ENCODE results near the gene ACOT7.

ACOT7 gene

DNA sequence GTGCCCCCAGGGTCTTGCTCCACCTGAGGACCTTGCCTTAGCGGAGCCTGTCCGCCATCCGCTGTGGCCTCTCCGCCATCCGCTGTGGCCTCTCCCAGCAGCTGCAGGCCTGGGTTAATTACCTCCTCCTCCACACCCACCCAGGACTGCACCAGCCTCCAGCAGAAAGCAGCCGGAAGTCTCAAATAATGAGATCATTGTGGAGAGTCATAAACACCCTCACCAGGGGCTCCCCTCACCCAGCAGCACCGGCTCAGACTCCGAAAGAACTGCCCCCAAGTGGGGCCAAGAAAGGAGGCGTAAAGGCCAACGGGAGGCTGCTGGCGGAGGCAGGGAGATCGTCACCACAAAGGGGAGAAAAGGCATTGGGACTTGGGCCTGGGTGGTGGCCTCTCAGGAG, 122.0 kb downstream of the ACOT7 start:
- no peaks in the 10 kb centered on the region for H3K27me3 ChIP-seq (ENCODE audit: control insufficient read depth in 1 of 2, insufficient read depth in 2 of 2, low read length in 2 of 2)
- peaks cover 38% of the 10 kb centered on the region in 2 donors for H3K4me1 ChIP-seq (ENCODE audit: control insufficient read depth in 1 of 2, insufficient read depth in 2 of 2, low read length in 2 of 2)
- no peak overlapping the region for H3K4me3 ChIP-seq (ENCODE audit: low read depth in 1 of 2, low read length in 2 of 2)
- H3K9ac ChIP-seq (ENCODE audit: low read depth in 1 of 2, low read length in 2 of 2): peak overlapping the region; percentile 5 to 38
- H3K27ac ChIP-seq (ENCODE audit: low read depth, low read length): peak overlapping the region; percentile 13
- no peaks in the 10 kb centered on the region for H3K9me3 ChIP-seq (ENCODE audit: control insufficient read depth in 1 of 2, low read length in 2 of 2)
- H3K36me3 ChIP-seq (ENCODE audit: control insufficient read depth in 1 of 2, insufficient read depth in 2 of 2, low read length in 2 of 2): peaks cover 2 to 4% of the 10 kb centered on the region in 2 donors

GRCh38 chr1:6271006-6271405, 122.6 kb downstream of the ACOT7 start:
- H3K4me3 ChIP-seq (ENCODE audit: low read depth in 1 of 2, low read length in 2 of 2): no peak overlapping the region
- H3K4me1 ChIP-seq (ENCODE audit: control insufficient read depth in 1 of 2, insufficient read depth in 2 of 2, low read length in 2 of 2): peaks cover 38% of the 10 kb centered on the region in 2 donors
- peak overlapping the region; percentile 13 for H3K27ac ChIP-seq (ENCODE audit: low read depth, low read length)
- H3K9me3 ChIP-seq (ENCODE audit: control insufficient read depth in 1 of 2, low read length in 2 of 2): no peaks in the 10 kb centered on the region
- peak overlapping the region in 1 of 2 donors; percentile 5 for H3K9ac ChIP-seq (ENCODE audit: low read depth in 1 of 2, low read length in 2 of 2)
- H3K27me3 ChIP-seq (ENCODE audit: control insufficient read depth in 1 of 2, insufficient read depth in 2 of 2, low read length in 2 of 2): no peaks in the 10 kb centered on the region
- peaks cover 2 to 4% of the 10 kb centered on the region in 2 donors for H3K36me3 ChIP-seq (ENCODE audit: control insufficient read depth in 1 of 2, insufficient read depth in 2 of 2, low read length in 2 of 2)

DNA sequence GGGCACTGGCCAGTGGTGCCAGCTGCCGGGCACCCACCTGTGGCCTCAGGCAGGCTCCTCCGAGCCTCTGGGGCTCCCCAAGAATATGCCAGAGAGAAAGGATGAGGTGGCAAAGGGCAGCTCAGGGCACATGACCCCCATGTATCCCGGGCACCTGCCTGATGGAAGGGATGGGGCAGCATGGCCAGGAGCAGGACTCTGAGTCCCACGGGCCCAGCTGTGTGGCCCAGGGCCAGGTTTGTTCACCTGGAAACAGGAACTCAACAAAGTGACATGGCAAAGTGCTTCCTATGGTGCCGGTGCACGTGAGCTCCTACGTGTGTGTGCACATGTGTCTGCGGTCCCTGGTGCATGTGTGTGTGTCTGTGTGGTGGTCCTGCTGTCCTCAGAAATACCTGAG, 123.2 kb downstream of the ACOT7 start:
- Histone ChIP-seq H3K4me1 (ENCODE audit: control insufficient read depth in 1 of 2, insufficient read depth in 2 of 2, low read length in 2 of 2) (peaks cover 38% of the 10 kb centered on the region in 2 donors), H3K4me3 (ENCODE audit: low read depth in 1 of 2, low read length in 2 of 2) (no peak overlapping the region), H3K27me3 (ENCODE audit: control insufficient read depth in 1 of 2, insufficient read depth in 2 of 2, low read length in 2 of 2) (no peaks in the 10 kb centered on the region), H3K9me3 (ENCODE audit: control insufficient read depth in 1 of 2, low read length in 2 of 2) (no peaks in the 10 kb centered on the region), H3K27ac (ENCODE audit: low read depth, low read length) (peak overlapping the region; percentile 7), H3K36me3 (ENCODE audit: control insufficient read depth in 1 of 2, insufficient read depth in 2 of 2, low read length in 2 of 2) (peaks cover 2 to 4% of the 10 kb centered on the region in 2 donors), H3K9ac (ENCODE audit: low read depth in 1 of 2, low read length in 2 of 2) (peak overlapping the region in 1 of 2 donors; percentile 5)

- Histone ChIP-seq H3K27me3 (ENCODE audit: control insufficient read depth in 1 of 2, insufficient read depth in 2 of 2, low read length in 2 of 2) (no peaks in the 10 kb centered on the region), H3K9me3 (ENCODE audit: control insufficient read depth in 1 of 2, low read length in 2 of 2) (no peaks in the 10 kb centered on the region), H3K4me1 (ENCODE audit: control insufficient read depth in 1 of 2, insufficient read depth in 2 of 2, low read length in 2 of 2) (peaks cover 38% of the 10 kb centered on the region in 2 donors), H3K36me3 (ENCODE audit: control insufficient read depth in 1 of 2, insufficient read depth in 2 of 2, low read length in 2 of 2) (peaks cover 2 to 4% of the 10 kb centered on the region in 2 donors), H3K4me3 (ENCODE audit: low read depth in 1 of 2, low read length in 2 of 2) (no peak overlapping the region), H3K27ac (ENCODE audit: low read depth, low read length) (no peak overlapping the region), H3K9ac (ENCODE audit: low read depth in 1 of 2, low read length in 2 of 2) (peak overlapping the region in 1 of 2 donors; percentile 5)
These were observed 123.7 kb downstream of the ACOT7 start for GRCh38 chr1:6269720-6270400.

GRCh38 chr1:6269296-6269695, 124.3 kb downstream of the ACOT7 start:
- Histone ChIP-seq H3K27ac (ENCODE audit: low read depth, low read length) (no peak overlapping the region), H3K36me3 (ENCODE audit: control insufficient read depth in 1 of 2, insufficient read depth in 2 of 2, low read length in 2 of 2) (peaks cover under 1 to 4% of the 10 kb centered on the region in 2 donors), H3K9ac (ENCODE audit: low read depth in 1 of 2, low read length in 2 of 2) (no peak overlapping the region), H3K4me3 (ENCODE audit: low read depth in 1 of 2, low read length in 2 of 2) (no peak overlapping the region), H3K9me3 (ENCODE audit: control insufficient read depth in 1 of 2, low read length in 2 of 2) (no peaks in the 10 kb centered on the region), H3K4me1 (ENCODE audit: control insufficient read depth in 1 of 2, insufficient read depth in 2 of 2, low read length in 2 of 2) (peaks cover 38% of the 10 kb centered on the region in 2 donors), H3K27me3 (ENCODE audit: control insufficient read depth in 1 of 2, insufficient read depth in 2 of 2, low read length in 2 of 2) (no peaks in the 10 kb centered on the region)

DNA sequence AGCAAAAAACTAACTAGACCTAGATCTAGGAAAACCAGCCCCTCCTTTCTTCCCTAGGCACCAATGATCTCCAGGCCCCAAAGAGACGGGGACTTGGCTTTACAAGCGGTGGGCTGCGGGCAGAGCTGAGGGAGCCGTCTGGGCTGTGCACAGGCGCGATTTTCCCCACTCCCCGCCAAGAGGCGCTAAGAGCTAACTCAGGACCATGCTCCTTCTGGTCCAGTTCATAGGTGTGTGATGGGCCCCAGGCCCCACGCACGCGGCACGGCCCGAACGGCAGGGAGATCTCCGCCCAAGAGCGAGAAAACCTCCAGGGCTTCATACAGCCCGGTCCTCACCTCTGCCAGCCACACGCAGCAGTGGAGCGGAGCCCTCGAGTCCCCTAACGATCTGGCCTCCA, 125.2 kb downstream of the ACOT7 start:
- Histone ChIP-seq H3K27me3 (ENCODE audit: control insufficient read depth in 1 of 2, insufficient read depth in 2 of 2, low read length in 2 of 2) (no peaks in the 10 kb centered on the region), H3K9ac (ENCODE audit: low read depth in 1 of 2, low read length in 2 of 2) (no peak overlapping the region), H3K27ac (ENCODE audit: low read depth, low read length) (no peak overlapping the region), H3K36me3 (ENCODE audit: control insufficient read depth in 1 of 2, insufficient read depth in 2 of 2, low read length in 2 of 2) (peaks cover 0 to 10% of the 10 kb centered on the region in 2 donors), H3K9me3 (ENCODE audit: control insufficient read depth in 1 of 2, low read length in 2 of 2) (no peaks in the 10 kb centered on the region), H3K4me1 (ENCODE audit: control insufficient read depth in 1 of 2, insufficient read depth in 2 of 2, low read length in 2 of 2) (peaks cover 33 to 35% of the 10 kb centered on the region in 2 donors), H3K4me3 (ENCODE audit: low read depth in 1 of 2, low read length in 2 of 2) (no peak overlapping the region)

GRCh38 chr1:6267686-6268322, 125.8 kb downstream of the ACOT7 start:
- H3K4me1 ChIP-seq (ENCODE audit: control insufficient read depth in 1 of 2, insufficient read depth in 2 of 2, low read length in 2 of 2): peaks cover 30 to 34% of the 10 kb centered on the region in 2 donors
- H3K9ac ChIP-seq (ENCODE audit: low read depth in 1 of 2, low read length in 2 of 2): no peak overlapping the region
- H3K4me3 ChIP-seq (ENCODE audit: low read depth in 1 of 2, low read length in 2 of 2): no peak overlapping the region
- H3K36me3 ChIP-seq (ENCODE audit: control insufficient read depth in 1 of 2, insufficient read depth in 2 of 2, low read length in 2 of 2): peaks cover 0 to 10% of the 10 kb centered on the region in 2 donors
- H3K9me3 ChIP-seq (ENCODE audit: control insufficient read depth in 1 of 2, low read length in 2 of 2): no peaks in the 10 kb centered on the region
- H3K27ac ChIP-seq (ENCODE audit: low read depth, low read length): no peak overlapping the region
- H3K27me3 ChIP-seq (ENCODE audit: control insufficient read depth in 1 of 2, insufficient read depth in 2 of 2, low read length in 2 of 2): no peaks in the 10 kb centered on the region

- Histone ChIP-seq H3K36me3 (ENCODE audit: control insufficient read depth in 1 of 2, insufficient read depth in 2 of 2, low read length in 2 of 2) (peaks cover 0 to 10% of the 10 kb centered on the region in 2 donors), H3K27me3 (ENCODE audit: control insufficient read depth in 1 of 2, insufficient read depth in 2 of 2, low read length in 2 of 2) (no peaks in the 10 kb centered on the region), H3K27ac (ENCODE audit: low read depth, low read length) (no peak overlapping the region), H3K4me1 (ENCODE audit: control insufficient read depth in 1 of 2, insufficient read depth in 2 of 2, low read length in 2 of 2) (peaks cover 19 to 24% of the 10 kb centered on the region in 2 donors), H3K9me3 (ENCODE audit: control insufficient read depth in 1 of 2, low read length in 2 of 2) (no peaks in the 10 kb centered on the region), H3K4me3 (ENCODE audit: low read depth in 1 of 2, low read length in 2 of 2) (no peak overlapping the region), H3K9ac (ENCODE audit: low read depth in 1 of 2, low read length in 2 of 2) (no peak overlapping the region)
These were observed 126.9 kb downstream of the ACOT7 start for GRCh38 chr1:6266641-6267040.

DNA sequence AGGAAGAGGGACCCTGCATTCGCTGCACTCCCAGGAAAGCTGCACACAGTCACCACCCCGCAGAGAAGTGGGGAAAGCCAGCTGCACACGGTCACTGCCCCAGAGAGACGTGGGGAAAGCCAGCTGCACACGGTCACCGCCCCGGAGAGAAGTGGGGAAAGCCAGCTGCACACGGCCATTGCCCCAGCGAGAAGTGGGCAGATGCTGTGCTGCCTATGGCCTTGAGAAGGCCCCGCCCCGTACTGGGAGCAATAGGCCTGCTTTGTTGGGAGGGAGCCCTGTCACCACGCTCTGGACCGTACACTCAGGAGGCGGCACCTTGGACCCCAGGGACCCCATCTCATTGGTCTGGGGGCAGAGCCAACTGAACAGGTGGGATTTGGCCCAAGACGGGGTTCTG, 128.4 kb downstream of the ACOT7 start:
- no peak overlapping the region for H3K4me3 ChIP-seq (ENCODE audit: low read depth in 1 of 2, low read length in 2 of 2)
- peaks cover 4 to 9% of the 10 kb centered on the region in 2 donors for H3K4me1 ChIP-seq (ENCODE audit: control insufficient read depth in 1 of 2, insufficient read depth in 2 of 2, low read length in 2 of 2)
- H3K9ac ChIP-seq (ENCODE audit: low read depth in 1 of 2, low read length in 2 of 2): no peak overlapping the region
- H3K27ac ChIP-seq (ENCODE audit: low read depth, low read length): no peak overlapping the region
- H3K36me3 ChIP-seq (ENCODE audit: control insufficient read depth in 1 of 2, insufficient read depth in 2 of 2, low read length in 2 of 2): peaks cover 0 to 10% of the 10 kb centered on the region in 2 donors
- H3K9me3 ChIP-seq (ENCODE audit: control insufficient read depth in 1 of 2, low read length in 2 of 2): no peaks in the 10 kb centered on the region
- no peaks in the 10 kb centered on the region for H3K27me3 ChIP-seq (ENCODE audit: control insufficient read depth in 1 of 2, insufficient read depth in 2 of 2, low read length in 2 of 2)

DNA sequence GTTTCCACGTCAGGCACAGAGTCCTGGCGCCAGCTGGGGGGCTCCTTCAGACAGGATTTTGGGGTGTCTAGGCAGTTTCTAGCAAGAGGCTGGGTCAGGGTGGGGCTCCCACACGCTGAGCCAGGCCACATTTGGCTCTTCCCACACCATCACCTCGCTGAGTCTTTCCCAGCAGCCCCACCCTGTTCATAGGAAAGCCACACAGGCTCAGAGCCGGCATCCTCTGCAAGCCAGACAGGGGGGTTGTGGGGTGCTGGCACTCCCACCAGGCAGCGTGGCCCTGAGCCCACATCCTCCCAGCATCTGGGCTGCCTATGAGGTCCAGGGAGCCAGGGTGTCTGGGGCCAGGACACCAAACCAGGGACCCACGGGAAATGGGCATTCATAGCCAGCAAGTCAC, 129.9 kb downstream of the ACOT7 start:
- Histone ChIP-seq H3K36me3 (ENCODE audit: control insufficient read depth in 1 of 2, insufficient read depth in 2 of 2, low read length in 2 of 2) (peaks cover 0 to 10% of the 10 kb centered on the region in 2 donors), H3K4me1 (ENCODE audit: control insufficient read depth in 1 of 2, insufficient read depth in 2 of 2, low read length in 2 of 2) (peaks cover 11 to 17% of the 10 kb centered on the region in 2 donors), H3K9me3 (ENCODE audit: control insufficient read depth in 1 of 2, low read length in 2 of 2) (no peaks in the 10 kb centered on the region), H3K27me3 (ENCODE audit: control insufficient read depth in 1 of 2, insufficient read depth in 2 of 2, low read length in 2 of 2) (no peaks in the 10 kb centered on the region), H3K27ac (ENCODE audit: low read depth, low read length) (no peak overlapping the region), H3K4me3 (ENCODE audit: low read depth in 1 of 2, low read length in 2 of 2) (no peak overlapping the region), H3K9ac (ENCODE audit: low read depth in 1 of 2, low read length in 2 of 2) (no peak overlapping the region)

Data from duodenal mucosa (tissue), 2 donors.